ENCODE data around the gene ST6GAL1.

GRCh38 chr3:187017511-187018230 lies 87.3 kb downstream of the ST6GAL1 start:
- no peak for TF ChIP-seq CTCF (conservative IDR thresholded peaks at IDR 0.05; ENCODE audit: low read depth, low read length)
- no peak for TF ChIP-seq EZH2 (IDR thresholded peaks at IDR 0.05; ENCODE audit: borderline replicate concordance, low read depth, low read length, poor library complexity, severe bottlenecking)

Data from A673 (cell line).